Activated CD4-positive, alpha-beta T cell treated with anti-CD3 and anti-CD28 coated beads, Interleukin-2, amount 50 U/mL, for 48 hours (primary cell): Measurements from ENCODE around the gene IFNL3.

ENCODE experiments used
- DNase-seq, 2 experiments: peaks; one replicate each; pipeline ENCODE4 v3.0.0-alpha.2; 2020

Gene IFNL3

DNA sequence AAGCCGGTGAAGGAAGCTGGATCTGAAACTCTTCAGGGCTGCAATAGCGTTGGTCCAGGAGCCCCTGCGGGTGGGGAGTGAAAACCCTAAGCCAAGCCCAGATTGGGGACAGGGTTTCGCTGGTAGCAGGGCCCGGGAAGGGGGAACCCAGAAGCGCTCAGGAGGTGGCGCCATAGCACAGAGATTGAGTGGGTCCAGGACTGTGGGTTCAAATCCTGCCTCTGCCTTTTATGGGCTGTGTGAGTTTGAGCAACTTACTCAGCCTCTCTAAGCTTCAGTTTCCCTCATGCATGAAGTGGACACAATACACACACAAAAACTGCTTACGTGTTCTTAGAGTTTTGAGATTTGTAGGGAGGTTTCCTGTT lies 32.4 kb downstream of the IFNL3 start:
- peak; percentile 71 to 77 for DNase-seq

DNA sequence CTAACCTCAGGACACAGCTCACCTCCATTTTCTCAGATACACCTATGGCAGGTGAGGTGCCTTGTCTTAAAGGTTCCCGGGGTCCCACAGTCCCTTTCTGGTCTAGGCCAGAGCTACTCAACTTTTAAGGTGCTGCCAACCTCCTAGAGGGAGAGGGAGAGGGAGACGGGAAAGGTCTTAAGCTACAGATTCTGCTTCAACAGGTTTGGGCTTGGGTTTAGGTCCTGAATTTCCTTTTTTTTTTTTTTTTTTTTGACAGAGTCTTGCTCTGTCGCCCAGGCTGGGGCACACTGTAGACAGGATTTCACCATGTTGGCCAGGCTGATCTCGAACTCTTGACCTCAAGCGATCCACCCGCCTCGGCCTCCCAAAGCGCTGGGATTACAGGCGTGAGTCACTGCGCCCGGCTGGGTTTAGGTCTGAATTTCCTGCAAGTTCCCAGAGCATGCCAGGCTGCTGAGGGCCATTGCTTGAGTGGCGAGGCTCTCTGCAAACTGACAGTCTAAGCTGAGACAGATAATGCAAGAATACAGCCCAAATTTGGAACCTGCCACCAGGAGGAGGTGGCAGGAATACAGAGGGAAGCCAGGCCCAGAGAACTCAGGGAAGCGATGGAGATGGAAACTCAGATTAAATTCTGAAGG lies 33.0 kb downstream of the IFNL3 start:
- DNase-seq, result no peak

DNA sequence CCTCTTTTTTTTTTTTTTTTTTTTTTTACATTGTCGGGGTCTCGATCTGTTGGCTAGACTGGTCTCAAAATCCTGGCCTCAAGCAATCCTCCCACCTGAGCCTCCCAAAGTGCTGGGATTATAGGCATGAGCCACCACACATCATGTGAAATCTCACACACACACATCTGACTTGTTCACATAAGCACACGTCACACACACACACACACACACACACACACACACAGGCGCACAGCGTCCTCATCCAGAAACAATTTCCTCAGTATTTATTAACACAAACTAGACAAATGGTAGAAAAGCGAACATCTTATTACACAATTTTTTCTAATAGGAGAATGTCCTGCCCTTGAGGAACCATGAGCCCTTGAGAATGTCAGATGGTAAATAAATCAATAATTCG lies 35.6 kb downstream of the IFNL3 start:
- DNase-seq, result no peak

GRCh38 chr19:39208175-39208795 lies 36.5 kb downstream of the IFNL3 start:
- no peak for DNase-seq

- DNase-seq, result no peak
These were observed 37.4 kb downstream of the IFNL3 start for GRCh38 chr19:39207293-39207836.

DNA sequence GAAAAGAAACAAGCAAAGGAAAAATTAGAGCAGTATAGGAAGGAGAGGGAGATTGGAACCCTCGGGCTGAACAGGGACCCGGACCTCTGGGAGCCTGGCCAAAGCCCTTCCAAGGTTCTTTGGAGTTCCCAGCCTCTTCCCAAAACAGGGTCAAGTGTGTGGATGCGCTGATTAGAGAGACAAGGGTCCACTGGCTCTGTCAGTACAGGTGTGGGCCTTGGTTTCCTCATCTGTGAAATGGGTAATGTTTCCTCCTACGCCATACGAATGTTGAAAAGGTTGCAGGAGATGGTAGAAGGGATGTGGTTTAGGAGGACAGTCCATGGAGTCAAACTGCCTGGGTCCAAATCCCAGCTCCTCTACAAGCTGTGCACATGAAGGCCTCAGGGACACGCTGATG lies 38.7 kb downstream of the IFNL3 start:
- DNase-seq, result no peak

DNA sequence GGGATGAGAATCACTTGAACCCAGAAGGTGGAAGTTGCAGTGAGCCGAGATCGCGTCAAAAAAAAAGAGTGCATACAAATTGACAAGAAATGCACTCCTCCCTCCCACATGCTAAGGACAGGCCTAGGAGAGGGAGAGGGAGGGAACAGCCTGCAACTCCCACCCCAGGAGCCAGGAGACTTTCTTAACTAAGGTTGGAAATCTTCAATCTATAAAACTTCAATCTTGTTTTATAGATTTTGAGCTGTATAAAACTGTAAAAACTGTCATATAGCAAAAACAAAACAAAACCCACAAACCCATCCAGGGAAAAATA lies 39.4 kb downstream of the IFNL3 start:
- no peak for DNase-seq

GRCh38 chr19:39203372-39204341 lies 41.1 kb downstream of the IFNL3 start, which contains the start of gene SYCN:
Gene SYCN, minus strand, starts transcription at chr19:39204263. Its CDS starts 9 bp downstream, at chr19:39204254.
- no peak for DNase-seq

GRCh38 chr19:39202998-39203355 lies 41.8 kb downstream of the IFNL3 start:
- no peak for DNase-seq

DNA sequence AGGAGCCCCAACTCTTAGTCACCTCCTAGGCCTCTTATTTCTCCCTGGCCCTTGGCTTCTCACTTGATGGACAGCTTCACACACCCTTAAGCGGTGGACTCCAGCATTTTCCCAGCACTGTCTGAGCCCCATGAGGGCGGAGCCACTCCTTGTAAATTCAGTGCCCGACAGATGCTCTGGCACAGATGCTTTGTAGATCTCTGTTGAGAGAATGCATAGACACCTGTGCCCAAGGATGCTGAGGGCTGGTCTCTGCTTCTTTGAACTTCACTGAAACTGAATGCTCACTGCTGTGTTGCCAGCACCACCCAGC lies 44.0 kb downstream of the IFNL3 start:
- DNase-seq, result no peak

DNA sequence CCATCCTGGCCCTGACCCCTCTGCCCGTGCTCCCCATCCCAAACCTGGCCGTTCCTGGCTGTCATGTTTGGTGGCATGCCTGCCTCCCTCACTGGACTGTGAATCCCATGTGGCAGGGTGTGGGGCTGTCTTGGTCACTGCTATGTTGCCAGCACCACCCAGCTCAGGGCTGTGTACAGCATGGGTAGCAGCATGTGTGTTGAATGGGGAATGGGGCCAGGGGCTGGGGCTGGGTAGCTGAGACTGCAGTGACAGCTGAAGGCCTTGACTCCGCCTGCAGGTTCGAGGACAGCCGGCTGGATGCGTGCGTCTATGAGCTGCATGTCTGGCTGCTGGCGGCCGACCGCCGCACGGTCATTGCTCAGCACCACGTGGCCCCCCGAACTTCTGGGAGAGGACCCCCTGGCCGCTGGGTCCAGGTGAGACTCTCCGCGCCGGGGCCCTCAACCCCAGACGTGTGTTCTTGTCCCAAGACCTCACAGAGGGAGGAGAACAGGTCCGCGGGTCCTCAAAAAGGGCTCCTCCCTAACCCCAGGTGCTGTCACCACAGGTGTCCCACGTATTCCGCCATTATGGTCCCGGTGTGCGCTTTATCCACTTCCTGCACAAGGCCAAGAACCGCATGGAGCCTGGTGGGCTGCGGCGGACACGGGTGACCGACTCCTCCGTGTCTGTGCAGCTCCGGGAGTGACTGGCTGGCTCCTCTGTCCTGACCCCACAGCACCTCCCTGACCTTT lies 44.6 kb downstream of the IFNL3 start:
- DNase-seq, result no peak

DNA sequence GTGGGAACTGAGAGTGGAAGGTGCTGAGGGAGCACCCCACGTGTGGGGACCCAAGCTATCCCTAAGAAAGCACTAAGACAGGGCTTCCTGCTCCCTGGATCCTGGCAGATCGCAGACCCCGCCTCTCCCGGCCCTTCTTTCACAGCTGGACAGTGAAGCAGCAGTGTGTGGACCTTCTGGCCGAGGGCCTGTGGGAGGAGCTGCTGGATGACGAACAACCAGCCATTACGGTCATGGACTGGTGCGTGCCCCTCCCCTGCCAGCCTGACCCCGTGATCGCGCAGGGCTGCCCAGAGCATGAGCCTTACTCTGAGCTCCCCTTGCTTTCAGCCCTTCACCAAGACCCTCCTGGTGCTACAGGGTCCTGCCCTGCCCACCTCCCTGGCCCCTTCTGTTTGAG lies 45.8 kb downstream of the IFNL3 start:
- no peak for DNase-seq

DNA sequence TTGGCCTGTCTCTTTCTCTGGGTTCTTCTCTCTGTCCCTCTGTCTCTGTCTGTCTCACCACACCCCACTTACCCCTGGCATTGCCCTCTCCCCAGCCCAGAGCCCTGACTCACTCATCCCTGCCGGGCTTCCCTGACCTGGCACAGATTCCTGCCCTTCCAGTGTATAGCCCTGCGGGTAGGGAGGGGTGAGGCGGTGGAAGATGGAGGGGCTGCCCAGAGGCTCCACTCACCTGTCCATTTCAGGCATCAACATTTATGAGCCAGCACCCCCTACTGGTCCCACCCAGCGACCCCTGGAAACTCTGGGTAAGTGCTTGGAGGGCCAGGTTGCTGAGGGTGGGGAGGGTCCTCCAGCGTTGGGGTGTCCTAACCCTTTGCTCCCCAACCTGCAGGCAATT lies 47.0 kb downstream of the IFNL3 start:
- no peak for DNase-seq

DNA sequence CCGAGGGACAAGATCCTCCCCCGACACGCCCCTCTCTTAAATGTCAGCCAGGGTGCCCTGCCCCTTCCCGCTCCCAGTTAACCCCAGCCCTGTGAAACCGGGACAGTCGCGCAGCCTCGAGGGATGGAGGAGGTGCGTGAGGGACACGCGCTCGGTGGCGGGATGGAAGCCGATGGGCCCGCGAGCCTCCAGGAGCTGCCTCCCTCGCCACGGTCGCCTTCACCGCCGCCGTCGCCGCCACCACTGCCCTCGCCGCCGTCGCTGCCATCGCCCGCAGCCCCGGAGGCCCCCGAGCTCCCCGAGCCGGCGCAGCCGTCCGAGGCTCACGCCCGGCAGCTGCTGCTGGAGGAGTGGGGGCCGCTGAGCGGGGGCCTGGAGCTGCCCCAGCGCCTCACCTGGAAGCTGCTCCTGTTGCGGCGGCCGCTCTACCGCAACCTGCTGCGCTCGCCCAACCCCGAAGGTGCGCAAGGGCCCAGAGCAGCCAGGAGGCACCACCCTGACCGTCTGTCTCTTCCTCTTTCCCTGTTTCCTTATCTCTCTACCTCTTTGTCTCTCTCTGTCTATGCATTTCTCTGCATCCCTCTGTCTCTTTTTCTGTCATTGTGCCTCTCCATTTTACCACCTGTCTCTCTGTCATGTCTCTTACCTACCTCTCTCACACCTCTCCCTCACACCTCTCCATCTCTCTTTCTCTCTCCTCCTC lies 47.8 kb downstream of the IFNL3 start, which contains the start of gene NCCRP1:
Gene NCCRP1, plus strand, starts transcription at position 105 of the 703 bp plus-strand sequence. Its CDS starts 19 bp downstream, at position 124.
- DNase-seq, result peak in 1 of 2 experiments; percentile 4

DNA sequence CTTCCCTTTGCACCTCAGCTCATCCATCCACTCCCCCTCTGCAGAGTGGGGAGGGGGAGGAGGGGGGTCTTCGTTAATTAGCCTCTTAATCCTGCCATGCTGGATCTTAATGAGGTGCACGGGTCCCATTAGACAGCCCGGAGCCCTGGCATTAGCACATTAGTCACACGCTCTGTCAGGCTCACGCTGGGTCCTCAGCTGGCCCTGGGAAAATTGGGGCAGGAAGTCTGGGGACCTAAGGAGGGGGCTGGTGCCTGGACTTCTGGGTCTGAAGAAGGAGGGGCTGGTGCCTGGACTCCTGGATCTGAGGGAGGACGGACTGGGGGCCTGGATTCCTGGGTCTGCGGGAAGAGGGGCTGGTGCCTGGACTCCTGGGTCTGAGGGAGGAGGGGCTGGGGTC lies 48.5 kb downstream of the IFNL3 start:
- DNase-seq, result no peak

DNA sequence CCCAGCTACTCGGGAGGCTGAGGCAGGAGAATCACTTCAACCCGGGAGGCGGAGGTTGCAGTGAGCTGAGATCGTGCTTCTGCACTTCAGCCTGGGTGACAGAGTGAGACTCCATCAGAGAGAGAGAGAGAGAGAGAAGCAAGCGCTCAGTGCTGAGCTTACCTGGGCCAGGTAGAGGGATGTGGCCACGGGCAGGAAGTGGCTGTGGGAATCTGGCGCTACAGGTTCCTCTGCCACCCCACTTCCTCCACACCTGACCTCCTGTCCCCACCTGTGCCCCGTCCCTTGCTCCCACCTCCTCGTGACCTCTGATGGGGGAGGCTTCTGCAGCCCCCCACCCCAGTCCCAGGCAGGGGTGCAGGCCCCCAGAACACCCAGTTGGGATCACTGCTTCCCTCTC lies 49.1 kb downstream of the IFNL3 start:
- DNase-seq, result no peak

GRCh38 chr19:39194832-39195542 lies 49.8 kb downstream of the IFNL3 start:
- no peak for DNase-seq

DNA sequence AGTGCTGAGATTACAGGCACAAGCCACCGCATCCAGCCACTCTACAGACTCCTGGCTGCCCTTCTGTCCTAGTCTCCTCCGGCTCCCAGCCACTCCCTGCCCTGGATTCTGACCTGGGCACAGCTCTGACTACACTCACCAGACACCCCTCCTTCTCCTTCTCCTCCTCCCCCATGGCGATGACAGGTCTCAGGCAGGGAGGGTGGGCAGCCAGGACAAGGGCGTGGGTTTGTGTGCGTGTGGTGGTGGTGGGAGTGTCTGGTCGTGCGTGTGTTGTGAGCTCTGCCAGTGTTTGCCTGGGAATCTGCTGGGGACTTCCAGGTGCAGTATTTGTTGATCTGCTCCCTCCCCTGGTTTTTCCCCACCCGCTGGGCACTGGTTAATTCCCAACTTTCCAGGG lies 51.0 kb downstream of the IFNL3 start:
- DNase-seq, result no peak
